Kidney epithelial cell (primary cell): ENCODE results near the gene PDE4B. TPM values are rescaled to one million over a fixed set of nuclear protein-coding genes. Genes with fewer than 3 reads are reported as not detected.

Source experiments
- DNase-seq: peaks from one replicate; pipeline ENCODE4 v3.0.0-alpha.2; 2010; ENCODE audit warnings: low read depth
- H3K27me3 ChIP-seq: 2 replicates; pipeline ENCODE4 v1.6.0; 2011; ENCODE audit warnings: low read length; ENCODE audit not compliant: control insufficient read depth, insufficient read depth
- H3K36me3 ChIP-seq: 2 replicates; pipeline ENCODE4 v1.5.1; 2011; ENCODE audit warnings: low read length; ENCODE audit not compliant: control insufficient read depth, insufficient read depth
- H3K4me3 ChIP-seq: 2 replicates; pipeline ENCODE4 v1.5.1; 2011; ENCODE audit warnings: low read depth, mild to moderate bottlenecking, control low read depth, low read length
- total RNA-seq: library from RNA; depleted of rRNA; stranded (reverse); fragments of >200 nt; gene quantifications from 2 replicates; pipeline ENCODE4 v1.2.3, GENCODE V29; 2015
- TF ChIP-seq, protein P1 (sequence below): IDR thresholded peaks from 2 replicates; pipeline ENCODE4 v1.5.1; 2011; ENCODE audit warnings: mild to moderate bottlenecking, moderate library complexity, low read length, control low read depth, inconsistent platforms; ENCODE audit not compliant: insufficient read depth, poor library complexity, severe bottlenecking

PDE4B gene
- total RNA-seq, 1 donor from 2014 or later: 0.33 TPM

GRCh38 chr1:65971547-65971946 is 178.9 kb downstream of the PDE4B start:
- H3K4me3 ChIP-seq: no peak overlapping the region
- no peaks in the 10 kb centered on the region for H3K27me3 ChIP-seq
- H3K36me3 ChIP-seq: no peaks in the 10 kb centered on the region
- no peak for DNase-seq
- TF ChIP-seq, protein P1, sequence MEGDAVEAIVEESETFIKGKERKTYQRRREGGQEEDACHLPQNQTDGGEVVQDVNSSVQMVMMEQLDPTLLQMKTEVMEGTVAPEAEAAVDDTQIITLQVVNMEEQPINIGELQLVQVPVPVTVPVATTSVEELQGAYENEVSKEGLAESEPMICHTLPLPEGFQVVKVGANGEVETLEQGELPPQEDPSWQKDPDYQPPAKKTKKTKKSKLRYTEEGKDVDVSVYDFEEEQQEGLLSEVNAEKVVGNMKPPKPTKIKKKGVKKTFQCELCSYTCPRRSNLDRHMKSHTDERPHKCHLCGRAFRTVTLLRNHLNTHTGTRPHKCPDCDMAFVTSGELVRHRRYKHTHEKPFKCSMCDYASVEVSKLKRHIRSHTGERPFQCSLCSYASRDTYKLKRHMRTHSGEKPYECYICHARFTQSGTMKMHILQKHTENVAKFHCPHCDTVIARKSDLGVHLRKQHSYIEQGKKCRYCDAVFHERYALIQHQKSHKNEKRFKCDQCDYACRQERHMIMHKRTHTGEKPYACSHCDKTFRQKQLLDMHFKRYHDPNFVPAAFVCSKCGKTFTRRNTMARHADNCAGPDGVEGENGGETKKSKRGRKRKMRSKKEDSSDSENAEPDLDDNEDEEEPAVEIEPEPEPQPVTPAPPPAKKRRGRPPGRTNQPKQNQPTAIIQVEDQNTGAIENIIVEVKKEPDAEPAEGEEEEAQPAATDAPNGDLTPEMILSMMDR: no peak

GRCh38 chr1:65975708-65976107 is 183.0 kb downstream of the PDE4B start:
- DNase-seq: no peak
- TF ChIP-seq, protein P1: no peak

GRCh38 chr1:65979136-65980044 is 186.7 kb downstream of the PDE4B start:
- Histone ChIP-seq H3K27me3 (no peaks in the 10 kb centered on the region), H3K4me3 (no peak overlapping the region), H3K36me3 (no peaks in the 10 kb centered on the region)
- DNase-seq: no peak
- TF ChIP-seq, protein P1: no peak

More at GRCh38 chr1:65975708-65976107, 183.0 kb downstream of the PDE4B start:
- H3K36me3 ChIP-seq: no peaks in the 10 kb centered on the region
- no peaks in the 10 kb centered on the region for H3K27me3 ChIP-seq
- no peak overlapping the region for H3K4me3 ChIP-seq

GRCh38 chr1:65980237-65980636 is 187.5 kb downstream of the PDE4B start:
- Histone ChIP-seq H3K27me3 (no peaks in the 10 kb centered on the region), H3K36me3 (no peaks in the 10 kb centered on the region), H3K4me3 (no peak overlapping the region)
- TF ChIP-seq, protein P1: no peak
- no peak for DNase-seq

GRCh38 chr1:65983500-65983899 is 190.8 kb downstream of the PDE4B start:
- TF ChIP-seq, protein P1: no peak
- Histone ChIP-seq H3K27me3 (no peaks in the 10 kb centered on the region), H3K4me3 (no peak overlapping the region), H3K36me3 (no peaks in the 10 kb centered on the region)
- no peak for DNase-seq
